ENCODE results near the gene RNF169.

RNF169 gene

DNA sequence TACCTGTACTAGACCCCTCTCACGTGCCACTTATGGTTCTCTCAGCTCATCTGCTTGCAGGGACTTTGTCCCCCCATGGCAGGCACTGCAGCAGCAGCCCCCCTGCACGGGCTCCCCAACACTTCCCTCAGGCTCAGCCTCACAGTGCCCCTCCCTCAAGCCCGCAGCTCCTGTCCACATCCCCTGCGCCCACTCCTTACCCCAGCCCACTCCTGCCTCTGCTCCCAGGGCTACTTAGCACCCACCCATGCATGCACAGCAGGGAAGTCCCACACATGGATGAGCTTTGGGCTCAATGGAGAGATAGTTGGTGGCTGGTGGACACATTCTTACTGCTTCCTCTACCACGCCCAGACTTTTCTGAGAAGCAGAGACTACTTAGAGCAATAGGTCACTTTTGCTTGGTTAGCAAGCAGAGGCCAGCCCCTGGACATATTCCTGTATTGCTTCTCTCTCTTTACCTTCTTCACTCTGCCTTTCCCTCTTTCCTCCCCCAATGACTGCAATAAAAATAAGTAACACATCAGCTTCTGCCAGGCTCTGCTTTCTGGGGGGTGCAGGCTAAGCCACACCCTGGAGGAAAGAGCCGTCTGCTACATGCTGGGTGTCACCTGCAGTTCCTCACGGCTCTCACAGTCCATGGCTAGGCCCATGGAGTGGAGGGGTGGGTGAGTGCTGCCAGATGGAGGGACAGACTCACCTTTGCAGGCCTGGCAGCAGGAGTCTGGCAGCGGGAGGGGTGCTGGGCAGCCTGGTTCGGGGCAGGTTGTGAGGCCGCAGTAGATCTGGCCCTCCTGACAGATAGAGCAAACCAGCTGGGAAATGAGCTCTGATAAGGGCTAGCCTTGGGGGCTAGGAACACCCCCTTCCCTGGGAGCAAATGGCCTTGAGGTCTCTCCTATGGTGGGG is 40.8 kb upstream of the RNF169 start:
- TF ChIP-seq, protein P1, sequence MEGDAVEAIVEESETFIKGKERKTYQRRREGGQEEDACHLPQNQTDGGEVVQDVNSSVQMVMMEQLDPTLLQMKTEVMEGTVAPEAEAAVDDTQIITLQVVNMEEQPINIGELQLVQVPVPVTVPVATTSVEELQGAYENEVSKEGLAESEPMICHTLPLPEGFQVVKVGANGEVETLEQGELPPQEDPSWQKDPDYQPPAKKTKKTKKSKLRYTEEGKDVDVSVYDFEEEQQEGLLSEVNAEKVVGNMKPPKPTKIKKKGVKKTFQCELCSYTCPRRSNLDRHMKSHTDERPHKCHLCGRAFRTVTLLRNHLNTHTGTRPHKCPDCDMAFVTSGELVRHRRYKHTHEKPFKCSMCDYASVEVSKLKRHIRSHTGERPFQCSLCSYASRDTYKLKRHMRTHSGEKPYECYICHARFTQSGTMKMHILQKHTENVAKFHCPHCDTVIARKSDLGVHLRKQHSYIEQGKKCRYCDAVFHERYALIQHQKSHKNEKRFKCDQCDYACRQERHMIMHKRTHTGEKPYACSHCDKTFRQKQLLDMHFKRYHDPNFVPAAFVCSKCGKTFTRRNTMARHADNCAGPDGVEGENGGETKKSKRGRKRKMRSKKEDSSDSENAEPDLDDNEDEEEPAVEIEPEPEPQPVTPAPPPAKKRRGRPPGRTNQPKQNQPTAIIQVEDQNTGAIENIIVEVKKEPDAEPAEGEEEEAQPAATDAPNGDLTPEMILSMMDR (IDR thresholded peaks at IDR 0.05; ENCODE audit: control insufficient read depth, insufficient read depth, low read depth, low read length, missing control alignments): no peak
- H3K4me3 ChIP-seq (ENCODE audit: control insufficient read depth, low read depth, low read length): no peak overlapping the region
- no peak for DNase-seq (ENCODE audit: low read depth)

DNA sequence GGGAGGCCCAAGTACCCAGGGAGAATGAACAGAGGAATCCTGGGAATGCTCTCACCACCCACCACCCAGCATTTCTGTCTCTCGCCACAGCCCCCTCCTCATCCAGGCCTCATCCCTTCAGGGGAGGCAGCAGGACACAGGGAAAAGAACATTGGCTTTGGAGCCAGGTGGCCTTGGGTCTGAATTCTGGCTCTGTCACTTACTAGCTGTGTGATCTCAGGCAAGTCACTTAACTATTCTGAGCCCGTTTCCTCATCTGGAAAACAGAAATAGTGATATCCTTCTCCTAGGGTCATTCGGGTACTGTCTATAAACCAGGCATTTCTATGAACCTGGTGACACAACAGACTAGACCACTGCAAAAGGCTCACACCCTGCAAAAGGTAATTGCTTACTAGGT is 39.5 kb upstream of the RNF169 start:
- TF ChIP-seq, protein P1 (IDR thresholded peaks at IDR 0.05; ENCODE audit: control insufficient read depth, insufficient read depth, low read depth, low read length, missing control alignments): no peak
- no peak overlapping the region for H3K4me3 ChIP-seq (ENCODE audit: control insufficient read depth, low read depth, low read length)
- DNase-seq (ENCODE audit: low read depth): no peak

DNA sequence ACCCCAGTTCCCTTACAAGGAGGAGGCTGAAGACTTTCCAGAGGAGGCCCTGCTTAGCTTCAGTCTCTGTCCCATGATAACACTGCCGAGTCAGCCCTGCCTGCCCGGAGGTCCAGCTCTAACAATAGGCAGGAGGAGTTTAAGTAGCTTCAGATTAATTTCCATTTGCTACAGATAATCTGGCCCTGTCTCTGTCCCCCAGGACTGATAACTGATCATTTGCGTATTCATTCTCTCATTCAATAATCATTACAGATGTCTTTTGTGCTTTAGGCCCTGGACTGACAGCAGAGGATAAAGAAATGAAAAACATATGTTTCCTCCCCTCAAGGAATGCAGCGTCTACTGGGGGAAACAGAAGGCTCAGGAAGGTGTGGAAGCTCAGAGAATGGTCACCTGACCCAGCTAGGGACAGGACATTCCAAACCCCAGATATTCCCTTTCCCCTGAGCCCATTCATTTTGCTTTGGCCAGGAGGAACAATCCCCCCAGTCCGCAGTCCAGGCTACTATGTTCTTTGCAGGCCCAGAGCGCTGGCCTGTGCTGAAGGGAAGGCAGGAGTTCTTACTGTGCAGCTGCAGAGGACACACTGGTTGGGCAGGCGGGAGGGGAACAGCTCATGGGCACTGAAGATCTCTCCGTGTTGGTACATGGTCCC is 38.2 kb upstream of the RNF169 start:
- TF ChIP-seq, protein P1 (IDR thresholded peaks at IDR 0.05; ENCODE audit: control insufficient read depth, insufficient read depth, low read depth, low read length, missing control alignments): no peak
- no peak for DNase-seq (ENCODE audit: low read depth)
- no peak overlapping the region for H3K4me3 ChIP-seq (ENCODE audit: control insufficient read depth, low read depth, low read length)

DNA sequence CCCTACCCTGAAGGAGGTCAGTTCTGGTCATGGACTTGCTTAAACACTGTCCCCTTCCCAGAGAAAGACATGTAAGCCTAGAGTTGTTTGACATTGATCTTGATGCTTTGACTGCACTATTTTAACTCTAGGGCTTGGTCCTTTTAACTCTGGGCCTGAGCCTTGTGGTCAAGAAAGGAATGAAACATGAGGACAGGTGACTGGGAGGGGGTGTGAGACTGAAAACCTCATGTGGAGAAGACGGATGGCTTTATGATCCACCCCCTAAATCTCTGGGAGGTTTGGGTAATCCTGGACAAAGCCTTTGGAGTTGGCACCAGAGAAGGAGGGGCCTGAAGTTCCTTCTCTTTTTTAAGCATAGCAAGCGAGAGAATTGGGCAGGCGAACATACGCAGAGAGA is 35.0 kb upstream of the RNF169 start:
- H3K4me3 ChIP-seq (ENCODE audit: control insufficient read depth, low read depth, low read length): no peak overlapping the region
- DNase-seq (ENCODE audit: low read depth): no peak
- TF ChIP-seq, protein P1 (IDR thresholded peaks at IDR 0.05; ENCODE audit: control insufficient read depth, insufficient read depth, low read depth, low read length, missing control alignments): no peak

DNA sequence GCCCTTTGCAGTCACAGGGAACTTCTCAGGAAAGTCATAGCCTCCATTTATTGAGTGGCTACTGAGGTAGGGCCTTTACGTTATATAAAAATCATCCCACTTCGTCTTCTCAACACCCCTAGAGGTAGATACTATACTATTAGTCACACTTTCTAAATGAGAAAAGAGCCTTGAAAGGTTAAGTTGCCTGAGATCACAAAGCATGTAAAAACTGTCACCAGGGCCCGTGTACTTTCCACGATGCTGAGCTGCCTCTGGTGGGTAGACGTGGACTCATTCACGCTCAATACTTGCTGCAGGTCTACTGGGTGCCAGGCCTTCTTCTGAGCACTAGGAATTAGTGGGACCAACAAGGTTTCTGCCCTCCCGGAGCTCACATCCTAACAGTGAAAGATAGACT is 33.7 kb upstream of the RNF169 start:
- TF ChIP-seq, protein P1 (IDR thresholded peaks at IDR 0.05; ENCODE audit: control insufficient read depth, insufficient read depth, low read depth, low read length, missing control alignments): no peak
- no peak overlapping the region for H3K4me3 ChIP-seq (ENCODE audit: control insufficient read depth, low read depth, low read length)
- DNase-seq (ENCODE audit: low read depth): no peak

DNA sequence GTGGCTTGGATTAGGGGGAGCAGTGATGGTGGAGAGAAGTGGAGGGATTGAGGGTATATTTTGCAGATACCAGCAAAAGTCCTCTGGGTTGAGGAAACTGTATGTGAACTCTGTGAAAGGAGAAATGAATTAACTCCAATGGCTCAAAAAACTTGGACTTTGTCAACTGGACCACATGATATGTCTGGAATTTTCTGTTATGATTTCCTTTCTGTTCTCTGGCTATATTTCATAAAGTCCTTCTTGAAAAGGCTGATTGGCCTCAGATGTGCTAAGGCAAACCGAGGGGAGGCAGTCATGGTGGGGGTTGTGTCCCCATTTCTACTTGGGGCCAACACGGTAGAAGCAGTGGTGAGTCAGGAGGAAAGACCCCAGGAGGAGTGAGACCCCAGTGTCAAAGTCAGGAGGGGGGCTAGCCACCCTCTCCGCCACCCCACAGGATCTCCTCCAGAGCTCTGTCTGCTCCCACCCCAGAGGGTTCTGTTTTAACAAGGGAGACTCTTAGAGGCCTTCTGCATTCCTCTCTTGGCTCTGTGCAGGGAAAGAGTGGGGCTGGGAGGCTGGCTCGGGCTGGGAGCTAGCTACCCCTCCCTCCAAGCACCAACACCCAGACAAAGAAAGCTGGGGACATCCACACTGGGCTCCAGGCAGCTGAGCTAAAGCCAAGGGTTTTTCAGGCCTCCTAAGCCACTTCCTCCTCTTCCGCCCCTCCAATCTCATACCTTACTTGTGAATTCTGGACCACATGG is 31.3 kb upstream of the RNF169 start:
- no peak overlapping the region for H3K4me3 ChIP-seq (ENCODE audit: control insufficient read depth, low read depth, low read length)
- TF ChIP-seq, protein P1 (IDR thresholded peaks at IDR 0.05; ENCODE audit: control insufficient read depth, insufficient read depth, low read depth, low read length, missing control alignments): no peak
- DNase-seq (ENCODE audit: low read depth): no peak
